ENCODE results near the gene WDR26.

DNA sequence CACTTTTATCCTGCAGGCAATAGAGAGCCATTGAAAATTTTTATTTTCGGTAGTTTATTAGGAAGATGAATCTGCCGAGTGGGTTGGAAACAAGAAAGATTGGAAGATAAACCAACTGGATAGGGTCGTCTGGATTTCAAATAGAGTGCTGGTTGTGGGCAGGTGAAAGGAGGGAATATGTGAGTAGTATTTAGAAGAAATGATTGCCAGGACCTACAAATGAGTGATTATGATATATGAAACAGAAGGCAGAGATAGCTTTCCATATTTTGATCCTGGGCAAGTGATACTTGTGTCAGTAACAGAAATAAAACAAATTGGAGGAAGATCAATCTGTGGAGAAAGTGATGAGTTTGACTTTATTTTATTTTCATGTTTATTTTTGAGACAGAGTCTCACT is 75.4 kb downstream of the WDR26 start:
- no peak for TF ChIP-seq GLIS3 (CRISPR knock-in tag; IDR thresholded peaks at IDR 0.05)
- TF ChIP-seq ISL1 (CRISPR knock-in tag; IDR thresholded peaks at IDR 0.05), result no peak
- no peak for TF ChIP-seq CSRNP3 (CRISPR knock-in tag; IDR thresholded peaks at IDR 0.05)
- TF ChIP-seq, protein P1, sequence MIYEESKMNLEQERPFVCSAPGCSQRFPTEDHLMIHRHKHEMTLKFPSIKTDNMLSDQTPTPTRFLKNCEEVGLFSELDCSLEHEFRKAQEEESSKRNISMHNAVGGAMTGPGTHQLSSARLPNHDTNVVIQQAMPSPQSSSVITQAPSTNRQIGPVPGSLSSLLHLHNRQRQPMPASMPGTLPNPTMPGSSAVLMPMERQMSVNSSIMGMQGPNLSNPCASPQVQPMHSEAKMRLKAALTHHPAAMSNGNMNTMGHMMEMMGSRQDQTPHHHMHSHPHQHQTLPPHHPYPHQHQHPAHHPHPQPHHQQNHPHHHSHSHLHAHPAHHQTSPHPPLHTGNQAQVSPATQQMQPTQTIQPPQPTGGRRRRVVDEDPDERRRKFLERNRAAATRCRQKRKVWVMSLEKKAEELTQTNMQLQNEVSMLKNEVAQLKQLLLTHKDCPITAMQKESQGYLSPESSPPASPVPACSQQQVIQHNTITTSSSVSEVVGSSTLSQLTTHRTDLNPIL (CRISPR knock-in tag; IDR thresholded peaks at IDR 0.05; ENCODE audit: low read depth), result no peak
- TF ChIP-seq TCF4 (CRISPR knock-in tag; IDR thresholded peaks at IDR 0.05; ENCODE audit: borderline replicate concordance), result no peak
- no peak for TF ChIP-seq ZNF565 (CRISPR knock-in tag; conservative IDR thresholded peaks at IDR 0.05; ENCODE audit: low read depth)
- no peak for TF ChIP-seq PATZ1 (CRISPR knock-in tag; IDR thresholded peaks at IDR 0.05; ENCODE audit: borderline replicate concordance)

Measured in SK-N-SH treated with all-trans-retinoic acid at 6 μM for 48 hours (cell line).